Transverse colon (tissue), 4 donors: ENCODE measurements around the gene COMMD1.

ENCODE experiments used
- CTCF ChIP-seq, 5 experiments: fragments of 200-600 bp in 3 of 5; fragments of 450-650 bp in 2 of 5; sonication (generic) in 3 of 5; IDR thresholded peaks; 1 replicate in 2 of 5; 2 replicates in 3 of 5; pipeline ENCODE4 v1.5.1; 2016 to 2017; ENCODE audit warnings: antibody characterized with exemption in 5 of 5, inconsistent platforms in 3 of 5, mild to moderate bottlenecking in 2 of 5, moderate library complexity in 1 of 5
- EP300 ChIP-seq: sonication (generic); formaldehyde crosslinking; IDR thresholded peaks from one replicate; pipeline ENCODE4 v1.6.1; 2017; ENCODE audit warnings: antibody characterized with exemption, low read depth
- POLR2A ChIP-seq: fragments of 450-650 bp; IDR thresholded peaks from one replicate; pipeline ENCODE4 v1.6.1; 2016; ENCODE audit warnings: antibody characterized with exemption, mild to moderate bottlenecking, moderate library complexity
- POLR2AphosphoS5 ChIP-seq, 3 donors: sonication (generic); formaldehyde crosslinking; IDR thresholded peaks; one replicate each; pipeline ENCODE4 v1.6.1; 2016; ENCODE audit warnings: antibody characterized with exemption in 3 of 3

DNA sequence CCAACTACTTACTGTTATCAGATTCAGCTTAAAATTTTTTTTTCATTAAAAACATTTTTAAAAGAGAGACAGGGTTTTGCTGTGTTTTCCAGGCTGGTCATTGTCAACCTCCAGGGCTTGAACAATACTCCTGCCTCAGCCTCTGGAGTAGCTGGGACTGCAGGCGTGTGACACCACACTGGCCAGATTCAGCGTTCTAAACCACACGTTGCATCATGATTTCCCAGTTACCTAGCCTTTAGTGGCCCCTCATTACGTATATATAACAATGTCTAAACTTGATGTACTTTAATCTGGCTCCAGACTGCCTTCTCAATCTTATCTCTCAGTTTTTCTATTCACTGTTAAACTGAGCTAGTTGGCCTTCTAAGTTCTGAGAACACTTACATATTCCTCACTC is 89.6 kb downstream of the COMMD1 start:
- TF ChIP-seq CTCF (IDR thresholded peaks at IDR 0.05) (no peak), POLR2AphosphoS5 (IDR thresholded peaks at IDR 0.05) (no peak), EP300 (no peak), POLR2A (no peak)
